HepG2 (cell line): ENCODE measurements around the gene PNN. TPM values are rescaled to one million over a fixed set of nuclear protein-coding genes. Genes with fewer than 3 reads are reported as not detected.

Experiments used
- AGO2 ChIP-seq: fragments of 200-400 bp; formaldehyde crosslinking; optimal IDR thresholded peaks from 2 replicates; pipeline ENCODE3; 2017; ENCODE audit warnings: mild to moderate bottlenecking, low read depth, low read length, moderate library complexity
- AHDC1 ChIP-seq: sonication (generic); formaldehyde crosslinking; IDR thresholded peaks from 2 replicates; pipeline ENCODE4 v1.5.1; 2020; ENCODE audit warnings: mild to moderate bottlenecking, missing genetic modification reagents, borderline replicate concordance
- HNF4G ChIP-seq, 2 experiments: sonication (generic) in 1 of 2; formaldehyde crosslinking in 1 of 2; IDR thresholded peaks; 2 replicates each; pipeline versions ENCODE4 v1.4.0 to v1.6.1; 2011 to 2020; ENCODE audit warnings: borderline replicate concordance in 2 of 2, low read depth in 2 of 2, mild to moderate bottlenecking in 2 of 2, low read length in 1 of 2, missing genetic modification reagents in 1 of 2, moderate library complexity in 1 of 2
- KDM6A ChIP-seq: IDR thresholded peaks from 2 replicates; pipeline ENCODE4 v1.6.1; 2016; ENCODE audit warnings: low read depth
- MBD4 ChIP-seq: IDR thresholded peaks from 2 replicates; pipeline ENCODE4 v1.6.1; 2012; ENCODE audit warnings: low read length, inconsistent platforms, borderline replicate concordance
- NFE2L1 ChIP-seq: sonication (generic); formaldehyde crosslinking; IDR thresholded peaks from 2 replicates; pipeline ENCODE4 v1.4.0; 2020; ENCODE audit warnings: missing genetic modification reagents, mild to moderate bottlenecking, borderline replicate concordance
- NR1H2 ChIP-seq: sonication (generic); formaldehyde crosslinking; IDR thresholded peaks from 2 replicates; pipeline ENCODE4 v1.8.1; 2022; ENCODE audit warnings: low read depth, missing genetic modification reagents, borderline replicate concordance
- TOPORS ChIP-seq: sonication (generic); formaldehyde crosslinking; IDR thresholded peaks from 2 replicates; pipeline ENCODE4 v1.8.0; 2023; ENCODE audit warnings: mild to moderate bottlenecking, missing genetic modification reagents
- ZC3H13 ChIP-seq: sonication (generic); formaldehyde crosslinking; IDR thresholded peaks from 2 replicates; pipeline ENCODE4 v1.8.1; 2023; ENCODE audit warnings: mild to moderate bottlenecking, missing genetic modification reagents, moderate library complexity
- ZC3H4 ChIP-seq: sonication (generic); formaldehyde crosslinking; IDR thresholded peaks from 2 replicates; pipeline ENCODE4 v1.4.0; 2020; ENCODE audit warnings: missing genetic modification reagents, borderline replicate concordance
- ZNF18 ChIP-seq: sonication (generic); formaldehyde crosslinking; IDR thresholded peaks from 2 replicates; pipeline ENCODE4 v1.8.0; 2022; ENCODE audit warnings: mild to moderate bottlenecking, missing genetic modification reagents; ENCODE audit not compliant: insufficient replicate concordance
- ZNF234 ChIP-seq: sonication (generic); formaldehyde crosslinking; conservative IDR thresholded peaks from 2 replicates; pipeline ENCODE4 v1.5.1; 2020; ENCODE audit warnings: mild to moderate bottlenecking, missing genetic modification reagents
- ZNF414 ChIP-seq: sonication (generic); formaldehyde crosslinking; IDR thresholded peaks from 2 replicates; pipeline ENCODE4 v1.5.0; 2020; ENCODE audit warnings: missing genetic modification reagents
- ZNF564 ChIP-seq: sonication (generic); formaldehyde crosslinking; IDR thresholded peaks from 2 replicates; pipeline ENCODE4 v1.8.1; 2023; ENCODE audit warnings: mild to moderate bottlenecking, missing genetic modification reagents
- ZNF607 ChIP-seq: sonication (generic); formaldehyde crosslinking; IDR thresholded peaks from 2 replicates; pipeline ENCODE4 v1.5.1; 2020; ENCODE audit warnings: missing genetic modification reagents, mild to moderate bottlenecking, borderline replicate concordance
- ZSCAN12 ChIP-seq: sonication (generic); formaldehyde crosslinking; IDR thresholded peaks from 2 replicates; pipeline ENCODE4 v1.9.0; 2021; ENCODE audit warnings: mild to moderate bottlenecking, missing genetic modification reagents
- ZXDC ChIP-seq: sonication (generic); formaldehyde crosslinking; IDR thresholded peaks from 2 replicates; pipeline ENCODE4 v1.5.0; 2020; ENCODE audit warnings: mild to moderate bottlenecking, missing genetic modification reagents
- polyA plus RNA-seq, 8 experiments: library from polyadenylated mRNA; depleted of rRNA in 3 of 8; stranded (reverse) in 7 of 8; unstranded in 1 of 8; fragments of >200 nt; fragmentation: Illumina TruSeq in 4 of 8; extraction: Trizol in 4 of 8; gene quantifications; 2 replicates each; pipeline versions ENCODE4 v1.2.1 to v1.2.3, GENCODE V29; 2011 to 2016; ENCODE audit warnings: low read depth in 4 of 8, missing spikeins in 1 of 8, mixed read lengths in 1 of 8; ENCODE audit not compliant: insufficient read depth in 1 of 8
- total RNA-seq, 5 experiments: library from RNA; depleted of rRNA; stranded (reverse); fragments of >200 nt; fragmentation: Illumina TruSeq; extraction: Trizol; gene quantifications; 2 replicates each; pipeline ENCODE4 v1.2.3, GENCODE V29; 2016; ENCODE audit warnings: low read depth in 1 of 5

PNN gene
- total and polyA plus RNA-seq, 2 of the 13 experiments (the other 11 are each of a cell fraction or from before 2014, with no cell fraction given): 58.0 to 214 TPM

GRCh38 chr14:39175445-39176262, 600 bp downstream of the PNN start (continued):
- peak; percentile 88 for TF ChIP-seq AHDC1 (CRISPR knock-in tag)
- TF ChIP-seq ZNF414 (CRISPR knock-in tag): 0 out of 2 replicates have a peak, but pooled peaks have one; percentile 6
- no peak for TF ChIP-seq MBD4
- TF ChIP-seq ZC3H4: peak; percentile 10; the same call in 1 of the 2 replicates
- TF ChIP-seq NR1H2 (CRISPR knock-in tag): peak; percentile 81; the same call in 1 of the 2 replicates
- no peak for TF ChIP-seq ZXDC (CRISPR knock-in tag)
- TF ChIP-seq NFE2L1: peak; percentile 63; the same call in 1 of the 2 replicates
- no peak for TF ChIP-seq HNF4G (IDR thresholded peaks at IDR 0.05; ENCODE audit: borderline replicate concordance, low read depth, low read length)
- peak; percentile 23 for TF ChIP-seq HNF4G (CRISPR knock-in tag; IDR thresholded peaks at IDR 0.05; ENCODE audit: borderline replicate concordance, low read depth)
- no peak for TF ChIP-seq ZNF564 (CRISPR knock-in tag)
- 0 out of 2 replicates have a peak, but pooled peaks have one; percentile 95 for TF ChIP-seq ZNF234 (CRISPR knock-in tag)
- 0 out of 2 replicates have a peak, but pooled peaks have one; percentile 75 for TF ChIP-seq ZSCAN12 (CRISPR knock-in tag)
- TF ChIP-seq TOPORS (CRISPR knock-in tag): peak; percentile 97
- peak; percentile 92 for TF ChIP-seq ZNF18 (CRISPR knock-in tag)
- no peak for TF ChIP-seq ZC3H13 (CRISPR knock-in tag)
- TF ChIP-seq AGO2: peak; percentile 99
- peak; percentile 22; the same call in 1 of the 2 replicates for TF ChIP-seq ZNF607 (CRISPR knock-in tag)
- no peak for TF ChIP-seq KDM6A
